HepG2 (cell line): Measurements from ENCODE around the gene HIF3A. TPM values are rescaled to one million over a fixed set of nuclear protein-coding genes. Genes with fewer than 3 reads are reported as not detected.

ENCODE experiments used
- KLF6 ChIP-seq: IDR thresholded peaks from 2 replicates; pipeline ENCODE4 v1.8.0; 2016; ENCODE audit warnings: missing biosample characterization, missing genetic modification reagents
- SALL2 ChIP-seq: sonication (generic); formaldehyde crosslinking; IDR thresholded peaks from 2 replicates; pipeline ENCODE4 v1.8.1; 2023; ENCODE audit warnings: mild to moderate bottlenecking, missing genetic modification reagents, inconsistent platforms
- TCF7 ChIP-seq: sonication (generic); IDR thresholded peaks from 2 replicates; pipeline ENCODE4 v1.6.1; 2016; ENCODE audit warnings: antibody characterized with exemption, low read depth
- ZNF317 ChIP-seq: sonication (generic); formaldehyde crosslinking; IDR thresholded peaks from 2 replicates; pipeline ENCODE4 v1.5.0; 2020; ENCODE audit warnings: mild to moderate bottlenecking, missing genetic modification reagents
- ZNF367 ChIP-seq: sonication (generic); formaldehyde crosslinking; IDR thresholded peaks from 2 replicates; pipeline ENCODE4 v1.4.0; 2020; ENCODE audit warnings: missing genetic modification reagents, borderline replicate concordance
- ZNF598 ChIP-seq: sonication (generic); formaldehyde crosslinking; IDR thresholded peaks from 2 replicates; pipeline ENCODE4 v1.5.1; 2020; ENCODE audit warnings: mild to moderate bottlenecking, missing genetic modification reagents, borderline replicate concordance
- ZNF687 ChIP-seq: sonication (generic); formaldehyde crosslinking; IDR thresholded peaks from 2 replicates; pipeline ENCODE4 v1.5.1; 2020; ENCODE audit warnings: mild to moderate bottlenecking, missing genetic modification reagents, moderate library complexity
- ZNF788 ChIP-seq: sonication (generic); formaldehyde crosslinking; IDR thresholded peaks from 2 replicates; pipeline ENCODE4 v1.5.0; 2020; ENCODE audit warnings: mild to moderate bottlenecking, missing genetic modification reagents, borderline replicate concordance
- polyA plus RNA-seq, 8 experiments: library from polyadenylated mRNA; depleted of rRNA in 3 of 8; stranded (reverse) in 7 of 8; unstranded in 1 of 8; fragments of >200 nt; fragmentation: Illumina TruSeq in 4 of 8; extraction: Trizol in 4 of 8; gene quantifications; 2 replicates each; pipeline versions ENCODE4 v1.2.1 to v1.2.3, GENCODE V29; 2011 to 2016; ENCODE audit warnings: low read depth in 4 of 8, missing spikeins in 1 of 8, mixed read lengths in 1 of 8; ENCODE audit not compliant: insufficient read depth in 1 of 8
- total RNA-seq, 5 experiments: library from RNA; depleted of rRNA; stranded (reverse); fragments of >200 nt; fragmentation: Illumina TruSeq; extraction: Trizol; gene quantifications; 2 replicates each; pipeline ENCODE4 v1.2.3, GENCODE V29; 2016; ENCODE audit warnings: low read depth in 1 of 5

HIF3A gene
- total and polyA plus RNA-seq, 2 of the 13 experiments (the other 11 are each of a cell fraction or from before 2014, with no cell fraction given): 0.09 to 0.22 TPM

- TF ChIP-seq ZNF687 (CRISPR knock-in tag) (no peak), SALL2 (no peak), ZNF317 (no peak), TCF7 (no peak), ZNF598 (CRISPR knock-in tag) (no peak), ZNF367 (CRISPR knock-in tag) (no peak), KLF6 (CRISPR knock-in tag) (no peak), ZNF788 (CRISPR knock-in tag) (no peak)
Observed at GRCh38 chr19:46349311-46349993, 52.6 kb downstream of the HIF3A start (continued).
